Neural progenitor cell (in vitro differentiated cells): ENCODE measurements around the gene CAPN15.

Experiments used
- EZH2 ChIP-seq: fragments of 200-600 bp; sonication (generic); IDR thresholded peaks from 2 replicates; pipeline ENCODE4 v1.6.1; 2017; ENCODE audit warnings: antibody characterized with exemption, mild to moderate bottlenecking, moderate library complexity
- EZH2phosphoT487 ChIP-seq: fragments of 200-600 bp; sonication (generic); IDR thresholded peaks from 2 replicates; pipeline ENCODE4 v1.6.1; 2017; ENCODE audit warnings: antibody characterized with exemption
- TF ChIP-seq, protein P1 (sequence below): fragments of 200-600 bp; sonication (generic); IDR thresholded peaks from 2 replicates; pipeline ENCODE4 v1.5.1; 2017; ENCODE audit warnings: antibody characterized with exemption, mild to moderate bottlenecking

DNA sequence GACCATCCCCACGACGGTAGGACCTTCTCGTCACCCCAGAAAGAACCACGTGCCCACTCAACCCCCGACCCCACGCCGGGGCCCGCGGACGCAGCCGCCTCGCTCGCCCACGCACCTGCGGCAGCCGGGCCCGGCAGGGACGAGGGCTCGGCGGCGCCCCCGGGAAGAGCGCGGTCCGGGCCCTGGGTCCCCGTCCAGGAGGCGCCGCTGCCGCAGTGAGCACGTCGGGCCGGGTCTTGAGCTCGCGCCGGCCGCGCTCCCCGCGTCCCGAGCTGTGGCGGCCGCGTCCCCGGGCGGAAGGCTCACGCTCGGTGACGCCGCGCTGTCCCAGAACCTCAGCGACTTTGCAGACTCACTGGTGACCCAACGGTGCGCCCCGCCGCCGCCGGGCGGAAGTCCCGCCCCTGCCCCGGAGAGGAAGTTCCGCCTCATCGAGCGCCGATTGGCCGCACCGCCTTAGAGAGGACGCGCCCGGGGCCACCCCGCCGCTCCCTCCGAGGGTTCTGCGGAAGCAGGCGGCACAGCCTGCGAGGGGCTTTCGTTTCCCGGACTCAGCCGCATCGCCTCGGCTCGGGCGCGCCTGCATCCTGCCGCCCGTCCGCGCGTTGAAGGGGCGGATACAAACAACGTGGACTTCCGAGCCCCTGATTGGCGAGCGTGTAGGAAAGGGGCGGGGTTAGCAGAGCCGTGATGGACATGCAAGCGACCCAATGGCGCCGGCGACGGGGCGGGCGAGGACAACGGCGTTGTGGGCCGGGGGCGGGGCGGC, 61.6 kb downstream of the CAPN15 start:
- TF ChIP-seq, protein P1, sequence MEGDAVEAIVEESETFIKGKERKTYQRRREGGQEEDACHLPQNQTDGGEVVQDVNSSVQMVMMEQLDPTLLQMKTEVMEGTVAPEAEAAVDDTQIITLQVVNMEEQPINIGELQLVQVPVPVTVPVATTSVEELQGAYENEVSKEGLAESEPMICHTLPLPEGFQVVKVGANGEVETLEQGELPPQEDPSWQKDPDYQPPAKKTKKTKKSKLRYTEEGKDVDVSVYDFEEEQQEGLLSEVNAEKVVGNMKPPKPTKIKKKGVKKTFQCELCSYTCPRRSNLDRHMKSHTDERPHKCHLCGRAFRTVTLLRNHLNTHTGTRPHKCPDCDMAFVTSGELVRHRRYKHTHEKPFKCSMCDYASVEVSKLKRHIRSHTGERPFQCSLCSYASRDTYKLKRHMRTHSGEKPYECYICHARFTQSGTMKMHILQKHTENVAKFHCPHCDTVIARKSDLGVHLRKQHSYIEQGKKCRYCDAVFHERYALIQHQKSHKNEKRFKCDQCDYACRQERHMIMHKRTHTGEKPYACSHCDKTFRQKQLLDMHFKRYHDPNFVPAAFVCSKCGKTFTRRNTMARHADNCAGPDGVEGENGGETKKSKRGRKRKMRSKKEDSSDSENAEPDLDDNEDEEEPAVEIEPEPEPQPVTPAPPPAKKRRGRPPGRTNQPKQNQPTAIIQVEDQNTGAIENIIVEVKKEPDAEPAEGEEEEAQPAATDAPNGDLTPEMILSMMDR, result no peak
- TF ChIP-seq EZH2 (no peak), EZH2phosphoT487 (no peak)
